ENCODE measurements around the gene TMEM154. TPM values are rescaled to one million over a fixed set of nuclear protein-coding genes. Genes with fewer than 3 reads are reported as not detected.

The TMEM154 gene
- total and polyA plus RNA-seq, 8 donors, result 1.5 to 21.9 (median 2.5) TPM

DNA sequence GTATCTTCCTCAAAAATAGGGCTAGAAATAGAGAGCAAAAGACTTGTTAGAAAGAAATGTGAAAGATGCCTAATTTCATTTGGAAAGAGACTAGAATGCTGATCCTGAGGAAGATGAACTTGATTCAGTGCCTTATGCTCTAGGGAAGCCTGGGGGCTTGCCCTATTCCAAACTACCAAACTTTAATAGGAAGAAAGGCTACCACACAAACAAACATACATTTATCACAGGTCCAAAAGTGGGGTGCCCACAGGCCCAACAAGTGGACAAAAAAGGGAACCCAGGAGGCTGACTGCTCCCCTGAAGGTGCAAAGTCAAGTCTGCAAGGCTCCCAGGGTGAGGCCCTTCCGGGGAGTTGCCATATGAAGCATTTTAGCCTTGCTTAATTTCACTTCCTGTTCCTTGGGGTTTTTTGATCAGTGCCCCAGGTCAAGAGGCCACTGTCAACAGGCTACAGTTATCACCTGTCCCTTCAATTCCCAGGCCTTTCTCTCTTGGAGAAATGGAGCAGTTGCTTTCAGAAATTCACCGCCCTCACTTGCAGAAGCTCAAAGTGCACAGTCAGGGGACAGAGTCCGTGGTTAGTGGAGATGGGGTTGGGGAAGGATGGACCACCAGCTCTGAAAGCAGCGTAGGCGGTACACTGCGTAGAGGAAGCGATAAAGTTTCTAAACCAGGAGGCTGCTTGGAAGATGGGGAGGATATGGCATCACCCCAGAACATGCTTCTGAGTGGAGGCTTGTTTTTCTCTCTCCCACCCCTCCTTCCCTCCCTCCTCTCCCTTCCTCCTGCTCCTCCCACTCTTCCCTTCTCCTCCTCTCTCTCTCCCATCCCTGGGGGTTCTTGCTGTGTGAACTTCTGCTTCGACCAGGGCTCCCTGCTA lies 36.4 kb downstream of the TMEM154 start:
- TF ChIP-seq, protein P1, sequence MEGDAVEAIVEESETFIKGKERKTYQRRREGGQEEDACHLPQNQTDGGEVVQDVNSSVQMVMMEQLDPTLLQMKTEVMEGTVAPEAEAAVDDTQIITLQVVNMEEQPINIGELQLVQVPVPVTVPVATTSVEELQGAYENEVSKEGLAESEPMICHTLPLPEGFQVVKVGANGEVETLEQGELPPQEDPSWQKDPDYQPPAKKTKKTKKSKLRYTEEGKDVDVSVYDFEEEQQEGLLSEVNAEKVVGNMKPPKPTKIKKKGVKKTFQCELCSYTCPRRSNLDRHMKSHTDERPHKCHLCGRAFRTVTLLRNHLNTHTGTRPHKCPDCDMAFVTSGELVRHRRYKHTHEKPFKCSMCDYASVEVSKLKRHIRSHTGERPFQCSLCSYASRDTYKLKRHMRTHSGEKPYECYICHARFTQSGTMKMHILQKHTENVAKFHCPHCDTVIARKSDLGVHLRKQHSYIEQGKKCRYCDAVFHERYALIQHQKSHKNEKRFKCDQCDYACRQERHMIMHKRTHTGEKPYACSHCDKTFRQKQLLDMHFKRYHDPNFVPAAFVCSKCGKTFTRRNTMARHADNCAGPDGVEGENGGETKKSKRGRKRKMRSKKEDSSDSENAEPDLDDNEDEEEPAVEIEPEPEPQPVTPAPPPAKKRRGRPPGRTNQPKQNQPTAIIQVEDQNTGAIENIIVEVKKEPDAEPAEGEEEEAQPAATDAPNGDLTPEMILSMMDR (IDR thresholded peaks at IDR 0.05), result no peak
- H3K36me3 ChIP-seq, result no peaks in the 10 kb centered on the region
- no peaks in the 10 kb centered on the region for H3K27me3 ChIP-seq
- ATAC-seq (peak; percentile 67), DNase-seq (peak in 1 of 4 donors; percentile 56)
- H3K4me3 ChIP-seq, result no peak overlapping the region
- peaks cover 0 to 32% of the 10 kb centered on the region in 2 donors for H3K4me1 ChIP-seq
- H3K27ac ChIP-seq, result peak overlapping the region in 1 of 2 donors; percentile 88
- intact Hi-C loops (cut with DNase I), result no loop called here
- H3K9me3 ChIP-seq, result no peaks in the 10 kb centered on the region

DNA sequence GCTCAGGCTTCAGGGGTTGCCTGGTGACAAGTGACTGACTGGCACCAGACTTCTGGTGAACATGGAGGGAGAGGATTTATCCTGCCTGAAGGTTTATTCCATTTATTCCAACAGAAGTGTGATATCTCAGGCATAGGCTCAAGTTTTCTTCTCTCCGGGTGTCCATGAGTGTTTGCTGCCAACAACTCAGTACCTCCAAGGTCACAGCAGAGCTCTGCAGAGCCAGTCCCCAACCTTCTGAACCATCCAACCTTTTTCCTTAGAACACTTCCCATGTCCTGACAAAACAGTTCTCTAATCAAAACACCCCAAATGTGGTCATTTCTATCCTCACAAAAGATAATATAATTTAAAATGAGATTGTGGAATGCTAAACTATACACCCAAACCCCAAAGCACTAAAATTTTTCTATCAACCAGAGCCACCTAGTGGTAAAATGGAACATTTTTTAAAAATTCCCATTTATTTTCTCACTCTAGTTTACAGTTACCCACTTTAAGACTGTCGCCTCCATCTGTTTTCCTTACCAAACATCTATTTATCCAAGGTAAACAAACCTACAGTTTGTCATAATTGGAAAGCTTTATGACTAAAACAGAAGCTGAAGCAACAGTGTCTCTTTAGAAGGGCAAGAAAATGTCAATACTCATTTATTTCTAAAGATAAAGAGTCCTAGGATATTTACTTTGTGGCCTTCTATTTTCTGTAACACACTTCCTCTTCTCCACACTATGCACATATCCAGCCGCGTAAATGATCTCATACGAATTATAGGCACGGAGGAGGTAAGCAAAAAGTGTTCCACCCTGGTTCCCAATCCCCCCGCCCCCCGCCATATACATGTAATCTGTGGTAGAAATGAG lies 39.5 kb downstream of the TMEM154 start:
- H3K4me1 ChIP-seq, result peaks cover 0 to 49% of the 10 kb centered on the region in 2 donors
- no peaks in the 10 kb centered on the region for H3K27me3 ChIP-seq
- H3K36me3 ChIP-seq, result no peaks in the 10 kb centered on the region
- no peak overlapping the region for H3K4me3 ChIP-seq
- DNase-seq (peak in 2 of 4 donors; percentile 20 to 24), ATAC-seq (peak; percentile 64)
- TF ChIP-seq, protein P1 (IDR thresholded peaks at IDR 0.05), result peak; percentile 34 to 58
- intact Hi-C loops (cut with DNase I), result no loop called here
- H3K9me3 ChIP-seq, result no peaks in the 10 kb centered on the region
- H3K27ac ChIP-seq, result peak overlapping the region in 1 of 2 donors; percentile 16

DNA sequence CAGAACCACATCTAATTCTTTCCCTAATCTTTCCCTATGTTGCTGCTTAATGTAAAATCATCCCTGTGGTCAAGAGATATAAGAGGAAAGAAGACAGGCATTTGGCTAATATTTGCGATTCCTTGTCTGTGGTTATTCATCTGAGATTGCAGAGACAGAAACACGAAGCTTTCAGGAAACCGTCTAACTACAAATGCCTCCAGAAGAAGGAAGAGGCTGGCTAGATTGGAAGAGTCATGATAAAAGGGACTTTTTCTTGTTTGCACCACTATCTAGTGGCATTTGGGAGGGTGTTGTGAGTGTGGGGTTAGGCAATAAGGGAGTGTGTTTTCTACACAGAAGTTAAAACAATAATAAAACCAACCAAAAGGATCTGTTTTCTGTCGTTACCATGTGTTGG lies 43.9 kb downstream of the TMEM154 start:
- Histone ChIP-seq H3K27ac (peak overlapping the region in 1 of 2 donors; percentile 89), H3K36me3 (no peaks in the 10 kb centered on the region), H3K4me3 (no peak overlapping the region), H3K9me3 (no peaks in the 10 kb centered on the region), H3K27me3 (no peaks in the 10 kb centered on the region), H3K4me1 (peaks cover 0 to 30% of the 10 kb centered on the region in 2 donors)
- DNase-seq (no peak), ATAC-seq (peak; percentile 46)
- intact Hi-C loops (cut with DNase I), result loop anchor here in 1 of 2 donors (5.0 kb wide), 1 partner anchor 134 kb away; no protein-coding TSS in a partner anchor
- TF ChIP-seq, protein P1 (IDR thresholded peaks at IDR 0.05), result no peak

DNA sequence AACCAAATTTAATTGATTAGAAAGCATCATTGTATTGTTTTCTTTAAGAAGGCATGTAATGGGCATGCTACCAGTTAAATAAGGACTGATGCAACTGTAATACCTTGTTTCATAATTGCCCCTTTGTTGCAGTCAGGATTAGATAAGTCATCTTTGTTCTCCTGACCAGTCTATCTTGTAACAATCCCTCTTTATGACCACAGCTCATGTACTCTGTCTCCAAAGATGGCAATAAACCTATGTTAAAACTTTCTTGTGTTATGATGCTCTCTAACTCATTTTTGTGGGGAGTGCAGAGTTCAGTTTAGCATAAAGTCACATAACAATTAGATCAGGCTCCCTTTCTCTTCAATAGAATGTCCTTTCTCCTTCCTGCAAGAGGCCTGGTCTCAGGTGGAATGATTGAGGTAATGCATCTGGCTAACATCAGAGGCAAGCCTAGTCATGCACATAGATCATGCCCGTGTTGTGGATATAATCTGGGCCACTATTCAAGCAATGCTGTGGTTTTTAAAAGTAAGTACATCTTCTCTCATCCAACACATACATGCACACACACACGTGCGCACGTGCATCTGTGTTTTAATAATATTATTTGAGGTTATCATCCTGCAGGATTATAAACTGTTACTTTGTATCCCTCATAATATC lies 45.6 kb downstream of the TMEM154 start:
- TF ChIP-seq, protein P1 (IDR thresholded peaks at IDR 0.05), result no peak
- H3K27ac ChIP-seq, result peak overlapping the region in 1 of 2 donors; percentile 89
- H3K4me1 ChIP-seq, result peaks cover 0 to 30% of the 10 kb centered on the region in 2 donors
- DNase-seq (no peak), ATAC-seq (no peak)
- H3K4me3 ChIP-seq, result no peak overlapping the region
- H3K27me3 ChIP-seq, result no peaks in the 10 kb centered on the region
- no peaks in the 10 kb centered on the region for H3K9me3 ChIP-seq
- intact Hi-C loops (cut with DNase I), result no loop called here
- peaks cover 0 to 3% of the 10 kb centered on the region in 2 donors for H3K36me3 ChIP-seq

Measured in left lung (tissue), 10 donors.